ENCODE results near the gene B3GALNT1. TPM values are rescaled to one million over a fixed set of nuclear protein-coding genes. Genes with fewer than 3 reads are reported as not detected.

B3GALNT1 gene
- total RNA-seq, 2 donors from 2014 or later: 13.8 to 16.4 TPM

DNA sequence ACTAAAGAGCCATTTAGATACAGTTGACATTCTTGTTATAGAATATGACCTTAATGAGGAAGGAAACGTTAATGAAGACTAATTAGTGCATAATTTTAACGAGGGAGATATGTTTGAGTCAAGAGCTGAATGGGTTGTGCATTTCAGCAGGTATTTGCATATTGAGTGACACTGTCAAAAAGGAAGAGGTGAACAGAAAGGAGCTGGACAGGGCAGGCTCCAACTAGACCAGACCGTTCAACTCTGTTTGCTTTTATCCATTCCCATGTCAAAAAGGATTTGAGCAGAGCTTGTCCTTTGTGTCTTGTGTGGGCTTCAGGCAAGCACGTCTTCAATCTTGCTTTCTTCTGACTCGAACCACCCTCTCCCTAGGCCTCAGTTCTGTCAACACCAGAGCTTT, 40.7 kb downstream of the B3GALNT1 start:
- Histone ChIP-seq H3K4me3 (no peak overlapping the region), H3K36me3 (no peaks in the 10 kb centered on the region), H3K27ac (no peak overlapping the region), H3K27me3 (replicated peaks; ENCODE audit: insufficient read depth) (no peaks in the 10 kb centered on the region), H3K9me3 (no peaks in the 10 kb centered on the region), H3K4me1 (ENCODE audit: control insufficient read depth in 1 of 2, low read depth in 2 of 2) (peaks cover 5 to 12% of the 10 kb centered on the region in 2 donors)
- ATAC-seq (ENCODE audit: insufficient number of reproducible peaks, low FRiP score, low read depth) (no peak), DNase-seq (ENCODE audit: low spot score) (no peak)
- TF ChIP-seq, protein P1, sequence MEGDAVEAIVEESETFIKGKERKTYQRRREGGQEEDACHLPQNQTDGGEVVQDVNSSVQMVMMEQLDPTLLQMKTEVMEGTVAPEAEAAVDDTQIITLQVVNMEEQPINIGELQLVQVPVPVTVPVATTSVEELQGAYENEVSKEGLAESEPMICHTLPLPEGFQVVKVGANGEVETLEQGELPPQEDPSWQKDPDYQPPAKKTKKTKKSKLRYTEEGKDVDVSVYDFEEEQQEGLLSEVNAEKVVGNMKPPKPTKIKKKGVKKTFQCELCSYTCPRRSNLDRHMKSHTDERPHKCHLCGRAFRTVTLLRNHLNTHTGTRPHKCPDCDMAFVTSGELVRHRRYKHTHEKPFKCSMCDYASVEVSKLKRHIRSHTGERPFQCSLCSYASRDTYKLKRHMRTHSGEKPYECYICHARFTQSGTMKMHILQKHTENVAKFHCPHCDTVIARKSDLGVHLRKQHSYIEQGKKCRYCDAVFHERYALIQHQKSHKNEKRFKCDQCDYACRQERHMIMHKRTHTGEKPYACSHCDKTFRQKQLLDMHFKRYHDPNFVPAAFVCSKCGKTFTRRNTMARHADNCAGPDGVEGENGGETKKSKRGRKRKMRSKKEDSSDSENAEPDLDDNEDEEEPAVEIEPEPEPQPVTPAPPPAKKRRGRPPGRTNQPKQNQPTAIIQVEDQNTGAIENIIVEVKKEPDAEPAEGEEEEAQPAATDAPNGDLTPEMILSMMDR (IDR thresholded peaks at IDR 0.05): no peak

DNA sequence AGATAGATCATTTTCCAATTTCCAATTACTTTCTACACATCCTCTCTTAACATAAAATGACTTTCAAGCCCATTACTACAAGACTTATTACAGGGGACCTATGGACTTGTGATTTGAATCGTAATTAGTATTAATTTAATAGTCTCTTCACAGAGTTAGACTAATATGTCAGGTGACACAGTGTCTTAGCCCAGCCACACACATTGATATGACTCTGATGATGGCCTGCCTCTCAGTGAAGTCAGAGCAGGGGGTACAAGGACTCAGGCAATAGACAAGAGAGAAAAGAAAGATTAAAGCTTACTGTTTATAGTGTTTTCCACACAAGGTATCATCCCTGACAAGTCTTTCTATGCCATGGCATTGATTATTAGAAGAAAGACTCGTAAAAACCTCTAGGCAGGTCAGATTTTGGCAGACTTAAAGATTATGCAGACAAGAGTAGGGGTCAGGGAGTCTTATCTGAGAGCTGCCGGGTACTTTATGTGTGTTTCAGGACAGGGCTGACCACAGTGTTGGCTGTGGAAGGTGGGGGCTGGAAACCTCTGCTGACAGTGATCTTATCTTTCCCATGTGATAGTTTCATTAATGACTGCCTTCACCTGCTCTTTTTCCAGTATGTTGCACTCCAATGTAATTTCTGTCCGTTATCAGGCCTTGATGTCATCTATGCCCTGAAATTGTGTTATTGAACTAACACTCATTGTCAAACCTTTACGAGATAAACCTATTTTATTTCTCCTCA, 50.1 kb downstream of the B3GALNT1 start:
- H3K36me3 ChIP-seq: no peaks in the 10 kb centered on the region
- no peak overlapping the region for H3K27ac ChIP-seq
- no peak overlapping the region for H3K4me3 ChIP-seq
- no peaks in the 10 kb centered on the region for H3K9me3 ChIP-seq
- no peaks in the 10 kb centered on the region for H3K4me1 ChIP-seq (ENCODE audit: control insufficient read depth in 1 of 2, low read depth in 2 of 2)
- TF ChIP-seq, protein P1 (IDR thresholded peaks at IDR 0.05): no peak
- ATAC-seq (ENCODE audit: insufficient number of reproducible peaks, low FRiP score, low read depth): no peak
- no peaks in the 10 kb centered on the region for H3K27me3 ChIP-seq (replicated peaks; ENCODE audit: insufficient read depth)
- no peak for DNase-seq (ENCODE audit: low spot score)

DNA sequence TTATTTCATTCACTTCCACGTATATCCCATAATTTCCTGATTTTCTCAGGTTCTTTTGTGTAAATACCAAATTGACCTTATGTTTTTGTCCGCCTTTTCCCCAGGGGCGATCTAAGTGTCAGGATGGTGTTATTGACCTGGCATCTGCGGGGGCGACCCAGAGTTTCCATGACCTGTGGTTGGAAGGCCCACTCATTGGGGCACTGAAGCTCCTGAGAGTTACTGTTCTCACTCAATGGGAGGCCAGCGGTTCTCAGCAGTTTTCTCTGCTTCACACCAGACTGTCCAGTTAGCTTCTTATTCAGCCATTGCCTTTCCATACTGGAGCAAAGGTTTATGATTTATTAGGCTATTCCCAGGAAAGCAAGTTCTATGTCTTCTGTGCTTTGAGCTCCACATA, 53.3 kb downstream of the B3GALNT1 start:
- TF ChIP-seq, protein P1 (IDR thresholded peaks at IDR 0.05): no peak
- Histone ChIP-seq H3K36me3 (no peaks in the 10 kb centered on the region), H3K4me3 (no peak overlapping the region), H3K4me1 (ENCODE audit: control insufficient read depth in 1 of 2, low read depth in 2 of 2) (no peaks in the 10 kb centered on the region), H3K27me3 (replicated peaks; ENCODE audit: insufficient read depth) (no peaks in the 10 kb centered on the region), H3K9me3 (no peaks in the 10 kb centered on the region), H3K27ac (no peak overlapping the region)
- DNase-seq (ENCODE audit: low spot score) (no peak), ATAC-seq (ENCODE audit: insufficient number of reproducible peaks, low FRiP score, low read depth) (no peak)

DNA sequence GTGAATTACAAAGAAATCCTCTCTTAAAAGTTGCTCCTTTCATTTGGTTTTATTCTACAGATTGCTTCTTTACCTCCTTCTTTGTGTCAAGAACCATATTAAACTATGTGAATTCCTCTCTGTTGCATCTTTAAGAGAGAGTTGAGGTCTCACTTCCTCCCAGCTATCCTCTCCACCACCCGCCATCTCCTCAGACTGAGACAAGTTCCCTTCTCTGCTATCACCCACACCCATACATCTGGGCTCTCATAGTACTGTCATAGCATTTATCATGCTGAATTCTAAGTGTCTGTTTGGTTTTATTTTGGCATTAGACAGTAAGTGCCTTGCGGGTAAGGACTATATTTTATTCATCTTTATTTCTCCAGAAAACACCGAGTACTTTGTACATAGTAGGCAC, 54.2 kb downstream of the B3GALNT1 start:
- ATAC-seq (ENCODE audit: insufficient number of reproducible peaks, low FRiP score, low read depth) (no peak), DNase-seq (ENCODE audit: low spot score) (no peak)
- Histone ChIP-seq H3K9me3 (no peaks in the 10 kb centered on the region), H3K36me3 (no peaks in the 10 kb centered on the region), H3K27ac (no peak overlapping the region), H3K4me1 (ENCODE audit: control insufficient read depth in 1 of 2, low read depth in 2 of 2) (no peaks in the 10 kb centered on the region), H3K4me3 (no peak overlapping the region), H3K27me3 (replicated peaks; ENCODE audit: insufficient read depth) (no peaks in the 10 kb centered on the region)
- TF ChIP-seq, protein P1 (IDR thresholded peaks at IDR 0.05): no peak

DNA sequence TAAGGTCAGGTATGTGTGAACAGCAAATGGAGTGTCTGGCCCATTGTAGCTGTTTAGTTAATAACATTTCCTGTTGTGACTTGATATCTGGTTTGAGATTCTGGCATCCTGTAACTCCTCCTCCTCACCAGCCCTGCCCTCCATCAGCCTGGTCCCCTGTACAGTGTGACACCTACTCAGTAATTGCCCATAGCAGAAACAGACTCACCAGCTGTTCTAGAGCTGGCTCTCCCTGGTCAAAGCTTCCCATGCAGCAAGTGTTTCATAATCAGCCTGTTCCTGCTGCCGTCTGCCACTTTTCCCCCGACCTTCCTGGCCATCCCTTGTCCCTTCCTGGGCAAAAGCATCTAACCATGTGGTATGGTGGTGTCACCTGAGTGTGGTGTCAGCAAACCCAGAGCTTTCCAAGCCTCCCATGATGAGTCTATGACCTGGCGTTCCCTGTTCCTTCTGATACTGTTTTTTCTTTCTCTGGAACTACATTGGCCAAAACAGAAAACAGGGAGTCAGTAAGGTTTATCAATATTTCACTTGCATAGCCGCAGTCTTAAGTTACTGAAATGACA, 55.4 kb downstream of the B3GALNT1 start:
- Histone ChIP-seq H3K9me3 (no peaks in the 10 kb centered on the region), H3K36me3 (no peaks in the 10 kb centered on the region), H3K27me3 (replicated peaks; ENCODE audit: insufficient read depth) (no peaks in the 10 kb centered on the region), H3K4me3 (no peak overlapping the region), H3K27ac (no peak overlapping the region), H3K4me1 (ENCODE audit: control insufficient read depth in 1 of 2, low read depth in 2 of 2) (no peaks in the 10 kb centered on the region)
- TF ChIP-seq, protein P1 (IDR thresholded peaks at IDR 0.05): no peak
- no peak for ATAC-seq (ENCODE audit: insufficient number of reproducible peaks, low FRiP score, low read depth)
- no peak for DNase-seq (ENCODE audit: low spot score)
